HT-29 (cell line): ENCODE measurements around the gene RECK. TPM values are rescaled to one million over a fixed set of nuclear protein-coding genes. Genes with fewer than 3 reads are reported as not detected.
"Not testable (repeated sequence)": the region's sequence is repeated elsewhere in the genome, so short reads cannot be mapped to it uniquely, and the experiment has no call there.

Experiments
- DNase-seq: peaks from one replicate; pipeline ENCODE4 v3.0.0-alpha.2; 2015; ENCODE audit warnings: low spot score
- total RNA-seq: library from RNA; depleted of rRNA; stranded (reverse); fragments of >200 nt; shearing (Covaris generic); gene quantifications from 2 replicates; pipeline ENCODE4 v1.2.3, GENCODE V29; 2014

Gene RECK
- total RNA-seq, 1 experiment from 2014 or later: not detected

DNA sequence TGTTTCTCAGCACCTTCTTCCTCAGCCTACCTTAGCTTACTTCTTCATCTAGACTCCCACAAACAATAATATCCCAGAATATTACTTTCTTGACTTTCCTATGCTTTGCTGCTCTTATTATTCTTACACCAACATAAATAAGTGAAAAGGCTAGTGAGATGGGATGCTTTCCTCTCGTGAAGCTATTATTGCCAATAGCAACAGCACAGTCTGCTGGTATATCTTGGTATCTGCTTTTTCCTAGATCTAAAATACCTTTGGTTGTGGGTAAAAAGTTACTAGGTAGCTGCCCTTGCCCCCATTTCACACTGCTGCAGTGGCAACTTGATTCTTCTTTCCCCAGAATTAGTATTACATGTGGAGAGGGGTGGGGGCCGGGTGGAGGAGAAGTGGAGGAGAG lies 73.7 kb downstream of the RECK start:
- no peak for DNase-seq

DNA sequence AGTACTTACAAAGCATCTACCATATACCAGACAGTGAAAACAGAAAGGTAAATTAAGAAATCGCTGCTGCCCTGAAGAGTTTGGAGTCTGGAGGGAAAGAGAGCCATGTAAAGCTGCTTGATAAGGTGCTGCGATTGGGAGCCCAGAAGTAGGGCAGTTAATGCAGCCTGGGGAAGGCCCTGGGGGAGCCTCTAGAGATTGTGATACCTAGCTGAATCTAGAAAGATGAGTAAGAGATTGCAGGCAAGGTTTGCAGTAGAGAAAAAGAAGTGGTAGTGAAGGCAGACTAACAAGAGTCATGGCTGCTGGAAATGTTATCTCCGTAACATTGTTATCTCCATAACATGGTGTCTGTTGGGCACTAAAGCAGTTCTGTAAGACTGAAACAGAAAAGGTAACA lies 75.8 kb downstream of the RECK start:
- no peak for DNase-seq

DNA sequence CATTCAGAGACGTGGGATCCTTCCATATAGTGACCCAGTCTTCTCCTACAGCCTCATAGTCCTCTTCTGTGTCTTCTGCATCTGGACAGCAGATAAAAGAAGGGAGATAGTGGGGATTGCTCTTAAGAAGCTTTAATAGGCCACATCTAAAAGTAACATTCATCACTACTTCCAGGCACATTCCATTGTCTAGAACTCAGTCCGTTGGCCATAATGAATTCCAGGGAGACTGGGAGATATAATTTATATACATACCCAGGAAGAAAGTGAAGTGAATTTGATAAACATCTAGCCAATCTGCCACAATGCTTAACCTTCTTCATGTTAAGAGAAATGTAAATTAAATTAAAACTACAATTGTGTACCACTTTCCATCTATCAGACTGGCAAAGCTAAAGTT lies 77.3 kb downstream of the RECK start:
- no peak for DNase-seq

DNA sequence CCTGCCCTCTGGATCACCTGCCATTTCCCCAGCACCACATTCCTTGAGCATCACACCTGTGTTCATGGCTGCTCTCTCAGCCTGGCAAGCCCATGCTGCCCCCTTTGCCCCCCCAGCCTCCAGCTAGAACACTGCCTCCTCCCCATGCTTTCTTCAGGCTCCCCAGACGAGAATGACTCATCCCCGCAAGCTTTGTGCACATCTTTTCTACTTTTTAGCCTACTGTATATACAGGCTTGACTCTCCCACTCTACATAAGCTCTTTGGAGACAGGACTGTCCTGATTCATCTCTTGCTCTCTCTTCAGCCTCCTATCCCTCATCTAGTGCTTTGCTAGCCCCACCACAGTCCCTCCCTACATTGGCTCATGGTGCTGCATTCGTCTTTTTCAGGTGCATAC lies 79.9 kb downstream of the RECK start:
- no peak for DNase-seq

DNA sequence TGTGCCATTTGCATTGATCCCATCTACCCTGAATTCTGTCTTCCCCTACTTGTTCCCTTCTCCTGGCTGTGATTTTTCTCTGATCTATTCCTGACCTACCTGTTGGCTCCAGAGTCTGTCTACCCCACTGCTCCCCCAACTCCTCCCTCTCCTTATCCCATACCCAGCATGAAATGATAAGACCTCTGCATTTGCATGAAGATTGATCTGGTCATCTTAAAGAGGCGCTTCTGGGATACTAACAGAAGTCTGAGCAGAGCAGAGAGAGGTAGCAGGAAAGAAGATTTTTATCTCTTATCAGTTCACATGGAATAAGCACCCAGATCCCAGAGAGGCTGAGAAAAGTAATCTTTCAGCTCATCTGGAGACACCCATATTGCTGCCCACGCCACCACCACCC lies 81.5 kb downstream of the RECK start:
- DNase-seq: no peak

DNA sequence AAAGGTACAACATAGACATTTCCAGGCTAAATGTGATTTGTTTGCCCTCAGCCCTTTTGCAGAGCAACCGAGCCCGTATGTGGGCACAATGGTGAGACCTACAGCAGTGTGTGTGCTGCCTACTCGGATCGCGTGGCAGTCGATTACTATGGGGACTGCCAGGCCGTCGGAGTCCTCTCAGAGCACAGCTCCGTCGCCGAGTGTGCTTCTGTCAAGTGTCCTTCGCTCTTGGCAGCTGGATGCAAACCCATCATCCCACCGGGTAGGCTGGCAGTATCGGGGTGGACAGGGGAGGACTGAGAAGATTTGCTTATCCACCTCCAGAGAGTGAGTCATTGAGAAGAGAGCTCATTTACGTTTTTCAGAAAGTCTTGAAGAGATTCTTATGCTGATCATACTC lies 82.0 kb downstream of the RECK start:
- no peak for DNase-seq

GRCh38 chr9:36119476-36119875 lies 82.8 kb downstream of the RECK start:
- DNase-seq: no peak

GRCh38 chr9:36120705-36121104 lies 84.0 kb downstream of the RECK start:
- DNase-seq: no peak

GRCh38 chr9:36121971-36122370 lies 85.3 kb downstream of the RECK start:
- no peak for DNase-seq

GRCh38 chr9:36123515-36123914 lies 86.8 kb downstream of the RECK start:
- DNase-seq: no peak

GRCh38 chr9:36125062-36125855 lies 88.5 kb downstream of the RECK start:
- DNase-seq: no peak

GRCh38 chr9:36126016-36126730 lies 89.5 kb downstream of the RECK start:
- no peak for DNase-seq

DNA sequence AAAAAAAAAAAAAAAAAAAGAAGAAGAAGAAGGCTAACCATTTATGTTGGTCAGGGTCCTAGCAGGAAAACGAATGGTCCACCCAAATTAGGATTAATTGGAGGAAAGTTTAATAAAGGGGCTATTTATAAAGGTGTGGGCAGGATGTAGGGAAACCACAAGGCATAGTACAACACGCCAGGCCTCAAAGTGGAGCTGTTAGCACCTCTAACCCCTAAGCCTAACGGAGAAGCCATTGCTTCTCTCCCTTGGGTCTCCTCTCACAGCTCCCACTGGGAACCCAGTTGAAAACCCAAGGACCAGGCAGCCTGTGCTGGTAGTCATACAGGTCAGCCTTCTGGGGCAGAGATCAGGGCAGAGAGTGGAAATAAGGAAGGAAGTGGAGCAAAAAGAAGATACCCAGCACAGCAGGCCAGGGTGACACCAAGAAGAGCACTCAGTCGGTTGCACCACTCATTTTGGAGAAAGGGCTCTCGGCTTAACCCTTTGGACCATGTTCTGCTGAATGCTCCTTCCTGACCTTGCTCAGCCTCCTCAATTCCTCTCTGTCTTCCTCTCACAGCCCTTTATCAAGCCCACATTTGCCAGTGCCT lies 91.0 kb downstream of the RECK start:
- DNase-seq: no peak

- no peak for DNase-seq
Measured at GRCh38 chr9:36128349-36128748, 91.6 kb downstream of the RECK start.

DNA sequence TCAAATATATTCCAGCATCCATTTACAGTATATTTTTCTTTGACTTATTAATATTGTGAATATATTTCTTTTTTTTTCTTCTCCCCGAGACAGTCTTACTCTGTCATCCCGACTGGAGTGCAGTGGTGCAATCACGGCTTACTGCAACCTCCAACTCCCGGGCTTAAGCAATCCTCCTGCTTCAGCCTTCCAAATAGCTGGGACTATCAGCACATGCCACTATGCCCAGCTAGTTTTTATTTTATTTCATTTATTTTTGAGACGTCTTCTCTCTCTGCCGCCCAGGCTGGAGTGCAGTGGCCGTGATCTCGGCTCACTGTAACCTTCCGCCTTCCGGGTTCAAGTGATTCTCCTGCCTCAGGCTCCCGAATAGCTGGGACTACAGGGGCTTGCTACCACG lies 92.4 kb downstream of the RECK start:
- no peak for DNase-seq

DNA sequence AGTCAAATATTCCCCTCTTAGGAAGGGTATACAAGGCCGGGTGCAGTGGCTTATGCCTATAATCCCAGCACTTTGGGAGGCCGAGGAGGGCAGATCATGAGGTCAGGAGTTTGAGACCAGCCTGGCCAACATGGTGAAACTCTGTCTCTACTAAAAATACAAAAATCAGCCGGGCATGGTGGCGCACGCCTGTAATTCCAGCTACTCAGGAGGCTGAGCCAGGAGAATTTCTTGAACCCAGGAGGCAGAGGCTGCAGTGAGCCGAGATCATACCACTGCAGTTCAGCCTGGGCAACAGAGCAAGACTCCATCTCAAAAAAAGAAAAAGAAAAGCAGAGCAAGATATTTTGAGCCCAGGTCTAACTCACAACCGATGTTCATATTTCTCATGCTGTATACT lies 95.0 kb downstream of the RECK start:
- DNase-seq: not testable (repeated sequence)

- no peak for DNase-seq
Measured at GRCh38 chr9:36132086-36132485, 95.4 kb downstream of the RECK start.

- no peak for DNase-seq
Measured at GRCh38 chr9:36134761-36135505, 98.2 kb downstream of the RECK start.

- DNase-seq: no peak
Measured at GRCh38 chr9:36135741-36136271, 99.1 kb downstream of the RECK start.

- DNase-seq: no peak
Measured at GRCh38 chr9:36136272-36136893, 99.7 kb downstream of the RECK start, which contains the start of gene GLIPR2. Gene GLIPR2, plus strand, starts transcription at chr9:36136733. Its CDS starts 46 bp downstream, at chr9:36136779.

GRCh38 chr9:36136894-36137391 lies 100.2 kb downstream of the RECK start:
- no peak for DNase-seq
